Adrenal gland (tissue), 12 donors: ENCODE measurements around the gene FBRSL1. TPM values are rescaled to one million over a fixed set of nuclear protein-coding genes. Genes with fewer than 3 reads are reported as not detected.
A peak's percentile ranks its signal among the peaks of the same experiment; 100 is the strongest.

Experiments
- DNase-seq, 7 donors: peaks; one replicate each; pipeline ENCODE4 v3.0.0-alpha.2; 2019 to 2020
- H3K27ac ChIP-seq, 5 donors: fragments of 200-600 bp; sonication (generic) in 4 of 5; 1 replicate in 3 of 5; 2 replicates in 2 of 5; pipeline versions ENCODE4 v1.5.1 to v1.8.0; 2016 to 2020; ENCODE audit warnings: mild to moderate bottlenecking in 1 of 5
- H3K27me3 ChIP-seq: fragments of 200-600 bp; 2 replicates; pipeline ENCODE4 v1.8.0; 2021
- H3K36me3 ChIP-seq, 2 donors: fragments of 200-600 bp; replicated peaks in 1 of 2; 1 replicate in 1 of 2; 2 replicates in 1 of 2; pipeline versions ENCODE4 v1.5.1 to v1.8.0; 2018 to 2022
- H3K4me1 ChIP-seq, 2 donors: fragments of 200-600 bp; replicated peaks in 1 of 2; 1 replicate in 1 of 2; 2 replicates in 1 of 2; pipeline versions ENCODE4 v1.5.1 to v1.8.0; 2018 to 2021
- H3K4me3 ChIP-seq, 4 donors: fragments of 200-600 bp; sonication (generic) in 3 of 4; one replicate each; pipeline ENCODE4 v1.5.1; 2016 to 2018
- H3K9me3 ChIP-seq, 3 donors: fragments of 200-600 bp; sonication (generic) in 1 of 3; replicated peaks in 1 of 3; 1 replicate in 2 of 3; 2 replicates in 1 of 3; pipeline versions ENCODE4 v1.5.1 to v1.8.0; 2016 to 2021
- POLR2A ChIP-seq, 2 donors: fragments of 450-650 bp; IDR thresholded peaks; one replicate each; pipeline ENCODE4 v1.6.1; 2017; ENCODE audit warnings: antibody characterized with exemption in 2 of 2, mild to moderate bottlenecking in 2 of 2, moderate library complexity in 1 of 2
- WGBS, 4 donors: extraction: QIAGEN DNeasy Blood & Tissue Kit in 2 of 4; methylation state at CpG; one replicate each; pipeline versions ENCODE4 v1.1.5 to v1.1.7; 2013 to 2017; 5-methylcytosine and 5-hydroxymethylcytosine counted together
- intact Hi-C, 2 donors: fragments of 100-400 bp; cut with DNase I; formaldehyde crosslinking; loops; one replicate each; pipeline versions ENCODE4 v1.14.1 to v1.15.0; 2022 to 2023
- polyA plus RNA-seq, 3 donors: library from polyadenylated mRNA; stranded (reverse); fragments of 200-250 nt in 2 of 3; fragments of 350-450 nt in 1 of 3; fragmentation: Illumina TruSeq in 1 of 3; extraction: RNeasy Lipid Tissue Mini Kit (QIAGEN cat#74804) in 1 of 3; gene quantifications; one replicate each; pipeline ENCODE4 v1.2.3, GENCODE V29; 2013 to 2014
- total RNA-seq, 9 donors: library from RNA; depleted of rRNA in 4 of 9; stranded (reverse); fragments of >200 nt in 4 of 9; fragments of 120-200 nt in 1 of 9; fragmentation: NEBNext Ultra II Directional in 1 of 9; extraction: Animal tissue kit (Norgen Biotek cat#: 25700) in 1 of 9; gene quantifications; one replicate each; pipeline versions ENCODE4 v1.1.0 to v1.2.4, GENCODE V29; 2013 to 2023
- TF ChIP-seq, protein P1 (sequence below), 6 experiments: fragments of 450-650 bp in 4 of 6; fragments of 200-600 bp in 2 of 6; sonication (generic) in 1 of 6; IDR thresholded peaks; 1 replicate in 5 of 6; 2 replicates in 1 of 6; pipeline versions ENCODE4 v1.5.1 to v1.8.0; 2016 to 2021; ENCODE audit warnings: antibody characterized with exemption in 6 of 6, mild to moderate bottlenecking in 2 of 6, moderate library complexity in 1 of 6
- donor health status: healthy with polysubstance abuse.
- donor health status: Bipolar disorder and iron deficiency.
- donor health status: DM: yes; HTN: yes; CAD: no.
- donor health status: DM: no; HTN: no; CAD: no.
- donor health status: DM: no; HTN: no; CAD: no.
- donor health status: DM: yes; HTN: yes; CAD: no.

The FBRSL1 gene
- total and polyA plus RNA-seq, 12 donors: 5.3 to 63.8 (median 26.9) TPM

DNA sequence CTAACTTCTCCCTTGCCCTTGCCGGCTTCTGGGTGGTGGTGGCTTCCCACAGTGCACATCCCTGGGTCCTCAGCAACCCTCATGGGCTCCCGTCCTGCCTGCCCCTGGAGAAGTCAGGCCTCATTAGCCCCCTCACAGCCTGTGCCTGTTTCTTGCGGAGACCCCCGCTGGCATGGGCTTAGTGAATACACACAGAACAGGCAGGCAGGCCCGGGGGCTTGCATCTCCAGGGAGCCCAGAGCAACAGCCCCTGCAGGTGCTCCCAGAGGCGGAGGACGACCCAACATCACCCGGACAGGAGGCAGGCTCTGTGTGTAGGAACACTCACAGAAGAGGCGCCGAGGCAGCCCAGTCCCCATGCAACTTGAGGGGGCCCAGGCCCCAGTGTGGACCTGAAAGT lies 25.1 kb upstream of the FBRSL1 start:
- Histone ChIP-seq H3K27me3 (peaks cover 3% of the 10 kb centered on the region), H3K9me3 (no peaks in the 10 kb centered on the region), H3K36me3 (no peaks in the 10 kb centered on the region), H3K4me3 (no peak overlapping the region), H3K4me1 (no peaks in the 10 kb centered on the region), H3K27ac (no peak overlapping the region)
- 81 to 88% (median 85%) methylated on average over 8 to 10 of the region's 10 CpGs for WGBS, 4 donors
- DNase-seq: no peak
- no peak for TF ChIP-seq POLR2A (IDR thresholded peaks at IDR 0.05)
- TF ChIP-seq, protein P1, sequence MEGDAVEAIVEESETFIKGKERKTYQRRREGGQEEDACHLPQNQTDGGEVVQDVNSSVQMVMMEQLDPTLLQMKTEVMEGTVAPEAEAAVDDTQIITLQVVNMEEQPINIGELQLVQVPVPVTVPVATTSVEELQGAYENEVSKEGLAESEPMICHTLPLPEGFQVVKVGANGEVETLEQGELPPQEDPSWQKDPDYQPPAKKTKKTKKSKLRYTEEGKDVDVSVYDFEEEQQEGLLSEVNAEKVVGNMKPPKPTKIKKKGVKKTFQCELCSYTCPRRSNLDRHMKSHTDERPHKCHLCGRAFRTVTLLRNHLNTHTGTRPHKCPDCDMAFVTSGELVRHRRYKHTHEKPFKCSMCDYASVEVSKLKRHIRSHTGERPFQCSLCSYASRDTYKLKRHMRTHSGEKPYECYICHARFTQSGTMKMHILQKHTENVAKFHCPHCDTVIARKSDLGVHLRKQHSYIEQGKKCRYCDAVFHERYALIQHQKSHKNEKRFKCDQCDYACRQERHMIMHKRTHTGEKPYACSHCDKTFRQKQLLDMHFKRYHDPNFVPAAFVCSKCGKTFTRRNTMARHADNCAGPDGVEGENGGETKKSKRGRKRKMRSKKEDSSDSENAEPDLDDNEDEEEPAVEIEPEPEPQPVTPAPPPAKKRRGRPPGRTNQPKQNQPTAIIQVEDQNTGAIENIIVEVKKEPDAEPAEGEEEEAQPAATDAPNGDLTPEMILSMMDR (IDR thresholded peaks at IDR 0.05): no peak
- intact Hi-C loops: no loop called here

DNA sequence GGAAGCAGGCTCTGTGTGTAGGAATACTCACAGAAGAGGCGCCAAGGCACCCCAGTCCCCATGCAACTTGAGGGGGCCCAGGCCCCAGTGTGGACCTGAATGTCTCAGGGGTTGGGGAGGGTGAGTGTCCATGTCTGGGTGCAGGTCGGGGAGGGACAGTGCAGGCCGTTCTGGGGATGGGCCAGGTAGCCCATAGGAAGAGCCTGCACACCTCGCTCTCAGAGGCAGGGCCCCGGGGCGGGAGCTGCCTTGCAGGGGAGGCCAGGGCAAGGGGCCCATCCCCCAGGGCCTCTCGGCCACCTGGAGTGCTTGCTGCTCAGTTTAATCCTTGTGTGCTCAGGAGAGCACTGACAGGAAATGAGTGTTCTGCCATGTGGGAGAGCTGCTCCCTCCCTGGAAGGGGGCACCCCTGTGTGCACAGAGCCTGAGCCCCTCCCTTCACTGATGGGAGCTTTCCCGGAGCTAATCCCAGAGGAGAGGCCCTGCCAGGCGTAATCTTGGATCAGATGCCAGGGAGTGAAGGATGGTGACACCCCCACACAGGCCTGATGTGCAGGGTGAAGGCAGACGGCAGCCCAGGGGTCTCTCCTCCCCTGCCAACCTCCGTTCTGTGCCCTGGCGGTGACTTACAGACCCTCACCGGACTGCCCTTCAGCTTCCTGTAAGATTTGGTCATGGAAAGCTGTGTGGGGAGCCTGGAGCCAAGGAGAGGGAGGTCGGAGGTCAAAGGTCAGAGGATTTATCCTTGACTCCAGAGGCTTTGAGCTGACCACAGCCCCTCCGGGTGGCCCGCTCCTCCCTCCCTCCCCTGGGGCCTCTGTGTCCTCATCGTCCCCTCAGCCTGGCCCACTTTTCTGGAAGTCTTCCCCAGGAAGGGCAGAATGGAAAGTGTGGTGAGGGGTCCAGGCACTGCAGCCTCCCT lies 24.4 kb upstream of the FBRSL1 start:
- peaks cover 3% of the 10 kb centered on the region for H3K27me3 ChIP-seq
- intact Hi-C loops: no loop called here
- no peaks in the 10 kb centered on the region for H3K36me3 ChIP-seq
- TF ChIP-seq, protein P1 (IDR thresholded peaks at IDR 0.05): no peak
- no peak for TF ChIP-seq POLR2A (IDR thresholded peaks at IDR 0.05)
- 64 to 71% (median 69%) methylated on average over 8 to 17 of the region's 17 CpGs for WGBS, 4 donors
- no peak for DNase-seq
- no peak overlapping the region for H3K27ac ChIP-seq
- H3K4me3 ChIP-seq: no peak overlapping the region
- H3K9me3 ChIP-seq: no peaks in the 10 kb centered on the region
- H3K4me1 ChIP-seq: no peaks in the 10 kb centered on the region

DNA sequence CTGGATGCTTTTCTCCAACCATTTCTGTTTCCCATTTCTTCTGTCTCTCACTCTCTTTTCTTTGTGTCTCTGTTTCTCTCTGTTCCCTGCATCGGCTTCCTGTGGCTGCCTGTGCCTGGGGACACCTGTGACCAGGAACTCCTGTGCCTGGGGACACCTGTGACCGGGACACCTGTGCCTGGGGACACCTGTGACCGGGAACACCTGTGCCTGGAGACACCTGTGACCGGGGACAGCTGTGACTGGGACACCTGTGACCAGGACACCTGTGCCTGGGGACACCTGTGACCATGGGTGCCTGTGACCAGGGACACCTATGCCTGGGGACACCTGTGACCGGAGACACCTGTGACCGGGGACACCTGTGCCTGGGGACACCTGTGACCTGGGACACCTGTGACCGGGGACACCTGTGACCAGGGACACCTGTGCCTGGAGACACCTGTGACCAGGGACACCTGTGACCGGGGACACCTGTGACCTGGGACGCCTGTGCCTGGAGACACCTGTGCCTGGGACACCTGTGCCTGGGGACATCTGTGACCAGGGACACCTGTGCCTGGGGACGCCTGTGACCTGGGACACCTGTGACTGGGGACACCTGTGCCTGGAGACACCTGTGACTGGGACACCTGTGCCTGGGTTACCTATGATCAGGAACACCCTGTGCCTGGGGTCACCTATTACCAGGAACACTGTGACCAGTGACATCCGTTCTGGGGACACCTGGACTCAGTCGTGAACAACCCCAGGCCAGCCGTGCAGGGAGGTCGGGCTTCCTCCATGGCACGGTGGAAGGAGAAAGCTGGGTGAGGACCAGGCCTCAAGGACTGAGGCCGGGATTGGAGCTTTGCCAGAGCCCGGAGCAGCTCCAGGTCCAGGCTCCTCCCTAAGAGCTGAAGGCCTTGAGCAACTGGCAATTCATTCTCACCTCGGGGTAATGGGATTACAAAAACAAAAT lies 23.4 kb upstream of the FBRSL1 start:
- H3K9me3 ChIP-seq: no peaks in the 10 kb centered on the region
- TF ChIP-seq, protein P1 (IDR thresholded peaks at IDR 0.05): no peak
- TF ChIP-seq POLR2A (IDR thresholded peaks at IDR 0.05): no peak
- no peaks in the 10 kb centered on the region for H3K36me3 ChIP-seq
- no peaks in the 10 kb centered on the region for H3K4me1 ChIP-seq
- intact Hi-C loops: no loop called here
- peak; percentile 42 to 82 (median 66) for DNase-seq
- 45 to 68% (median 56%) methylated on average over 8 to 18 of the region's 18 CpGs for WGBS, 4 donors
- H3K27ac ChIP-seq: no peak overlapping the region
- H3K4me3 ChIP-seq: no peak overlapping the region
- peaks cover 3% of the 10 kb centered on the region for H3K27me3 ChIP-seq

DNA sequence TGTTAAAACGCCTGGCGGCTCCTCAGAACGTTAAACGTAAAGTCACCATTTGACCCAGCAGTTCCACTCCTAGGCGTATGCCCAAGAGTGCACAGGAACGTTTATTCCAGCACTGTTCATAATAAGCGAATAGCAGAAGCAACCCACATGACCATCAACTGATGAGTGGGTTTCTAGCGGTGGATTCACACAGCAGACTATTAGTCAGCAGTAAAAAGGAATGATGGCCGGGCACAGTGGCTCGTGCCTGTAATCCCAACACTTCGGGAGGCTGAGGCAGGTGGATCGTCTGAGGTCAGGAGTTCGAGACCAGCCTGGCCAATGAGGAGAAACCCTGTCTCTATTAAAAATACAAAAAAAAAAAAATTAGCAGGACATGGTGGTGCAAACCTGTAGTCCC lies 22.4 kb upstream of the FBRSL1 start:
- Histone ChIP-seq H3K27me3 (no peaks in the 10 kb centered on the region), H3K4me3 (no peak overlapping the region), H3K27ac (no peak overlapping the region), H3K9me3 (no peaks in the 10 kb centered on the region), H3K4me1 (no peaks in the 10 kb centered on the region), H3K36me3 (no peaks in the 10 kb centered on the region)
- intact Hi-C loops: no loop called here
- TF ChIP-seq, protein P1 (IDR thresholded peaks at IDR 0.05): no peak
- TF ChIP-seq POLR2A (IDR thresholded peaks at IDR 0.05): no peak
- 71 to 78% (median 74%) methylated on average over 13 of the region's 13 CpGs for WGBS, 4 donors
- DNase-seq: no peak
